A673 (cell line): Measurements from ENCODE around the gene NXPE4. TPM values are rescaled to one million over a fixed set of nuclear protein-coding genes. Genes with fewer than 3 reads are reported as not detected.
"Not testable (repeated sequence)": the region's sequence is repeated elsewhere in the genome, so short reads cannot be mapped to it uniquely, and the experiment has no call there.

ENCODE experiments used
- BruUV-seq: library from RNA; stranded (reverse); fragments of 400-500 nt; replicated peaks from 2 replicates; lab custom pipeline; 2021; lab: Mats Ljungman, UMichigan
- CTCF ChIA-PET: fragments of 300-600 bp; sonication (Branson Sonifier 250); formaldehyde crosslinking; loops from one replicate; lab custom pipeline; 2022; ENCODE audit warnings: antibody characterized with exemption; lab: Charles Lee
- POLR2A ChIA-PET: fragments of 300-600 bp; sonication (Branson Sonifier 250); formaldehyde crosslinking; loops from one replicate; lab custom pipeline; 2022; ENCODE audit warnings: antibody characterized with exemption; ENCODE audit not compliant: low non-redundant PET; lab: Charles Lee
- DNase-seq: peaks from one replicate; pipeline ENCODE4 v3.0.0-alpha.2; 2015; ENCODE audit warnings: low spot score
- H3K27ac ChIP-seq: fragments of 200-600 bp; sonication (generic); 2 replicates; pipeline ENCODE4 v1.5.1; 2016; ENCODE audit warnings: mixed run types, low read depth, mild to moderate bottlenecking, mixed read lengths, antibody characterized with exemption, low read length; ENCODE audit not compliant: poor library complexity, severe bottlenecking
- H3K27me3 ChIP-seq: fragments of 200-600 bp; sonication (generic); replicated peaks from 2 replicates; pipeline ENCODE4 v1.6.1; 2017; ENCODE audit warnings: mixed run types, low read depth, mild to moderate bottlenecking, mixed read lengths, antibody characterized with exemption, low read length; ENCODE audit not compliant: insufficient read depth, poor library complexity
- H3K36me3 ChIP-seq: fragments of 200-600 bp; sonication (generic); 2 replicates; pipeline ENCODE4 v1.6.1; 2016; ENCODE audit warnings: mixed run types, mild to moderate bottlenecking, mixed read lengths, antibody characterized with exemption, low read length; ENCODE audit not compliant: insufficient read depth, poor library complexity, severe bottlenecking
- H3K4me1 ChIP-seq: fragments of 200-600 bp; sonication (generic); 2 replicates; pipeline ENCODE4 v1.6.1; 2017; ENCODE audit warnings: mixed run types, mild to moderate bottlenecking, mixed read lengths, antibody characterized with exemption, low read length; ENCODE audit not compliant: insufficient read depth, poor library complexity, severe bottlenecking
- H3K4me3 ChIP-seq: fragments of 200-600 bp; sonication (generic); 2 replicates; pipeline ENCODE4 v1.5.1; 2016; ENCODE audit warnings: low read depth, mixed run types, mild to moderate bottlenecking, mixed read lengths, low read length; ENCODE audit not compliant: poor library complexity, severe bottlenecking
- H3K9me3 ChIP-seq: fragments of 200-600 bp; sonication (generic); 2 replicates; pipeline ENCODE4 v1.6.1; 2016; ENCODE audit warnings: mixed run types, low read depth, mild to moderate bottlenecking, mixed read lengths, antibody characterized with exemption, low read length; ENCODE audit not compliant: poor library complexity, severe bottlenecking
- CTCF ChIP-seq: fragments of 300-800, 200-600 bp; sonication (generic); conservative IDR thresholded peaks from 2 replicates; pipeline ENCODE4 v1.5.1; 2017; ENCODE audit warnings: low read depth, mild to moderate bottlenecking, antibody characterized with exemption, low read length, moderate library complexity, mixed read lengths
- EZH2 ChIP-seq: fragments of 200-600 bp; sonication (generic); IDR thresholded peaks from 2 replicates; pipeline ENCODE4 v1.6.1; 2017; ENCODE audit warnings: borderline replicate concordance, low read depth, mild to moderate bottlenecking, mixed read lengths, antibody characterized with exemption, low read length; ENCODE audit not compliant: poor library complexity, severe bottlenecking
- intact Hi-C: fragments of 100-400 bp; cut with micrococcal nuclease; formaldehyde crosslinking; loops from one replicate; pipeline ENCODE4 v1.10.0; 2022; ENCODE audit not compliant: unreplicated experiment
- total RNA-seq: library from RNA; stranded (reverse); gene quantifications from 2 replicates; pipeline ENCODE4 v1.2.3, GENCODE V29; 2021

NXPE4 gene
- total RNA-seq, 1 experiment from 2014 or later, result not detected

DNA sequence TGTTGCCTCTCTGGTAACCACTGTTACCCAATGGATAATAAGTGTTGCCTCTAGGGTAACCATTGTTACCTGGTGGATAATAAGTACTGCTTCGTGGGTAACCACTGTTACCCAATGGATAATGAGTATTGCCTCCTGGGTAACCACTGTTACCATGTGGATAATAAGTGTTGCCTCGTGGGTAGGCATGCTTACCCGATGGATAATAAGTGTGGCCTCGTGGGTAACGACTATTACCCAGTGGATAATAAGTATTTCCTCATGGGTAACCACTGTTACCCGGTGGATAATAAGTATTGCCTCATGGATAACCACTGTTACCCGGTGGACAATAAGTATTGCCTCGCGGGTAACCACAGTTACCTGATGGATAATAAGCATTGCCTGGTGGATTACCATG lies 13.8 kb upstream of the NXPE4 start:
- no peak for TF ChIP-seq EZH2
- no peak for TF ChIP-seq CTCF
- intact Hi-C loops, result no loop called here
- no TSS peak for BruUV-seq
- Histone ChIP-seq H3K27ac (no peak overlapping the region), H3K36me3 (no peaks in the 10 kb centered on the region), H3K4me1 (no peaks in the 10 kb centered on the region), H3K9me3 (peaks cover 5% of the 10 kb centered on the region), H3K4me3 (no peak overlapping the region), H3K27me3 (no peaks in the 10 kb centered on the region)
- CTCF ChIA-PET, result no interaction called here
- POLR2A ChIA-PET, result no interaction called here
- DNase-seq, result no peak

DNA sequence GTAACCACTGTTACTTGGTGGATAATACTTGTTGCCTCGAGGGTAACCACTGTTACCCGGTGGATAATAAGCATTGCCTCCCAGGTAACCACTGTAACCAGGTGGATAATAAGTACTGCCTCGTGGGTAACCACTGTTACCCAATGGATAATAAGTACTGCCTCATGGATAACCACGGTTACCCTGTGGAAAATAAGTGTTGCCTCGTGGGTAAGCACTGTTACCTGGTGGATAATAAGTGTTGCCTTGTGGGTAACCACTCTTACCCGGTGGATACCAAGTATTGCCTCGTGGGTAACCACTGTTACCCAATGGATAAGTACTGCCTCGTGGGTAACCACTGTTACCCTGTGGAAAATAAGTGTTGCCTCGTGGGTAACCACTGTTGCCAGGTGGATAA lies 13.0 kb upstream of the NXPE4 start:
- intact Hi-C loops, POLR2A ChIA-PET, H3K4me1 ChIP-seq, H3K27me3 ChIP-seq, DNase-seq, H3K9me3 ChIP-seq, CTCF ChIA-PET, H3K36me3 ChIP-seq, BruUV-seq, H3K27ac ChIP-seq, H3K4me3 ChIP-seq: not testable (repeated sequence)

GRCh38 chr11:114607753-114608459 lies 12.3 kb upstream of the NXPE4 start:
- Histone ChIP-seq H3K4me1 (no peaks in the 10 kb centered on the region), H3K27ac (no peak overlapping the region), H3K36me3 (no peaks in the 10 kb centered on the region), H3K9me3 (no peaks in the 10 kb centered on the region), H3K27me3 (no peaks in the 10 kb centered on the region), H3K4me3 (no peak overlapping the region)
- ChIA-PET CTCF (no interaction called here), POLR2A (no interaction called here)
- TF ChIP-seq EZH2, result no peak
- TF ChIP-seq CTCF, result no peak
- DNase-seq, result no peak
- intact Hi-C loops, result no loop called here
- no TSS peak for BruUV-seq

DNA sequence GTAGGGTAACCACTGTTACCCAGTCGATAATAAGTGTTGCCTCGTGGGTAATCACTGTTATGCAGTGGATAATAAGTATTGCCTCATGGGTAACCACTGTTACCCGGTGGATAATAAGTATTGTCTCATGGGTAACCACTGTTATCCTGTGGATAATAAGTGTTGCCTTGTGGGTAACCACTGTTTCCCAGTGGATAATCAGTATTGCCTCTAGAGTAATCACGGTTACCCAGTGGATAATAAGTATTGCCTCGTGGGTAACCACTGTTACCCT lies 11.2 kb upstream of the NXPE4 start:
- intact Hi-C loops, H3K27ac ChIP-seq, H3K36me3 ChIP-seq, POLR2A ChIA-PET, H3K9me3 ChIP-seq, BruUV-seq, H3K4me1 ChIP-seq, H3K4me3 ChIP-seq, H3K27me3 ChIP-seq, CTCF ChIA-PET, DNase-seq: not testable (repeated sequence)
